ENCODE data around the gene RPTOR. TPM values are rescaled to one million over a fixed set of nuclear protein-coding genes. Genes with fewer than 3 reads are reported as not detected.

The RPTOR gene
- polyA plus RNA-seq, 1 donor from 2014 or later: 8.0 TPM

DNA sequence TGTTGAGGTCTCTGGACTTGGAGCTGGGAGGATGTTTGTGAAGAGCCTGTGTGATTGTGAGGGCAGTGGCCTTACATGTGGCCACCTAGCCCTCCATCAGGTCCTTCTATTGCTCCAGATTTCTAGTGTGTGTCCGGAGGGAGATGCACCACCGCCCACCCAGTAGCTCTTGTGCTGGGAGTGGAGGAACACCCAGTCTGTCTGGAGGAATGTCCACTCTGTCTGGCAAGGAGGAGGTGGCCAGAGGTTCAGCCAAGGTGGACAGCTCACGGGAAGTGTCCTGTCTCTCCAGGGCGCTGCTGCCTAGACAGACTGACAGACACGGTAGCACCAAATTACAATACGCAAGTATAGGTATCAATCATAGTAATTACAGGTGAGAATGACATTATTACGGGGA is 10.6 kb downstream of the RPTOR start:
- TF ChIP-seq, protein P1, sequence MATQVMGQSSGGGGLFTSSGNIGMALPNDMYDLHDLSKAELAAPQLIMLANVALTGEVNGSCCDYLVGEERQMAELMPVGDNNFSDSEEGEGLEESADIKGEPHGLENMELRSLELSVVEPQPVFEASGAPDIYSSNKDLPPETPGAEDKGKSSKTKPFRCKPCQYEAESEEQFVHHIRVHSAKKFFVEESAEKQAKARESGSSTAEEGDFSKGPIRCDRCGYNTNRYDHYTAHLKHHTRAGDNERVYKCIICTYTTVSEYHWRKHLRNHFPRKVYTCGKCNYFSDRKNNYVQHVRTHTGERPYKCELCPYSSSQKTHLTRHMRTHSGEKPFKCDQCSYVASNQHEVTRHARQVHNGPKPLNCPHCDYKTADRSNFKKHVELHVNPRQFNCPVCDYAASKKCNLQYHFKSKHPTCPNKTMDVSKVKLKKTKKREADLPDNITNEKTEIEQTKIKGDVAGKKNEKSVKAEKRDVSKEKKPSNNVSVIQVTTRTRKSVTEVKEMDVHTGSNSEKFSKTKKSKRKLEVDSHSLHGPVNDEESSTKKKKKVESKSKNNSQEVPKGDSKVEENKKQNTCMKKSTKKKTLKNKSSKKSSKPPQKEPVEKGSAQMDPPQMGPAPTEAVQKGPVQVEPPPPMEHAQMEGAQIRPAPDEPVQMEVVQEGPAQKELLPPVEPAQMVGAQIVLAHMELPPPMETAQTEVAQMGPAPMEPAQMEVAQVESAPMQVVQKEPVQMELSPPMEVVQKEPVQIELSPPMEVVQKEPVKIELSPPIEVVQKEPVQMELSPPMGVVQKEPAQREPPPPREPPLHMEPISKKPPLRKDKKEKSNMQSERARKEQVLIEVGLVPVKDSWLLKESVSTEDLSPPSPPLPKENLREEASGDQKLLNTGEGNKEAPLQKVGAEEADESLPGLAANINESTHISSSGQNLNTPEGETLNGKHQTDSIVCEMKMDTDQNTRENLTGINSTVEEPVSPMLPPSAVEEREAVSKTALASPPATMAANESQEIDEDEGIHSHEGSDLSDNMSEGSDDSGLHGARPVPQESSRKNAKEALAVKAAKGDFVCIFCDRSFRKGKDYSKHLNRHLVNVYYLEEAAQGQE (IDR thresholded peaks at IDR 0.05; ENCODE audit: borderline replicate concordance): no peak
- TF ChIP-seq RAD21 (conservative IDR thresholded peaks at IDR 0.05): no peak
- TF ChIP-seq EP300 (conservative IDR thresholded peaks at IDR 0.05; ENCODE audit: poor library complexity, severe bottlenecking): no peak
- TF ChIP-seq MXI1 (conservative IDR thresholded peaks at IDR 0.05; ENCODE audit: poor library complexity, severe bottlenecking): no peak
- TF ChIP-seq TAF1 (IDR thresholded peaks at IDR 0.05; ENCODE audit: low read depth): no peak
- TF ChIP-seq POLR2AphosphoS5 (IDR thresholded peaks at IDR 0.05): no peak
- TF ChIP-seq SMC3 (conservative IDR thresholded peaks at IDR 0.05; ENCODE audit: poor library complexity): no peak
- TF ChIP-seq, protein P2, sequence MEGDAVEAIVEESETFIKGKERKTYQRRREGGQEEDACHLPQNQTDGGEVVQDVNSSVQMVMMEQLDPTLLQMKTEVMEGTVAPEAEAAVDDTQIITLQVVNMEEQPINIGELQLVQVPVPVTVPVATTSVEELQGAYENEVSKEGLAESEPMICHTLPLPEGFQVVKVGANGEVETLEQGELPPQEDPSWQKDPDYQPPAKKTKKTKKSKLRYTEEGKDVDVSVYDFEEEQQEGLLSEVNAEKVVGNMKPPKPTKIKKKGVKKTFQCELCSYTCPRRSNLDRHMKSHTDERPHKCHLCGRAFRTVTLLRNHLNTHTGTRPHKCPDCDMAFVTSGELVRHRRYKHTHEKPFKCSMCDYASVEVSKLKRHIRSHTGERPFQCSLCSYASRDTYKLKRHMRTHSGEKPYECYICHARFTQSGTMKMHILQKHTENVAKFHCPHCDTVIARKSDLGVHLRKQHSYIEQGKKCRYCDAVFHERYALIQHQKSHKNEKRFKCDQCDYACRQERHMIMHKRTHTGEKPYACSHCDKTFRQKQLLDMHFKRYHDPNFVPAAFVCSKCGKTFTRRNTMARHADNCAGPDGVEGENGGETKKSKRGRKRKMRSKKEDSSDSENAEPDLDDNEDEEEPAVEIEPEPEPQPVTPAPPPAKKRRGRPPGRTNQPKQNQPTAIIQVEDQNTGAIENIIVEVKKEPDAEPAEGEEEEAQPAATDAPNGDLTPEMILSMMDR (IDR thresholded peaks at IDR 0.05; ENCODE audit: poor library complexity, severe bottlenecking): no peak
- TF ChIP-seq EZH2 (IDR thresholded peaks at IDR 0.05; ENCODE audit: borderline replicate concordance, insufficient read depth, low read length, poor library complexity, severe bottlenecking): no peak

GRCh38 chr17:80558046-80558445 is 13.4 kb downstream of the RPTOR start:
- H3K4me2 ChIP-seq (ENCODE audit: low read length): no peak overlapping the region
- H4K20me1 ChIP-seq (ENCODE audit: insufficient read depth): no peaks in the 10 kb centered on the region
- H3K9me3 ChIP-seq (ENCODE audit: low read length): no peaks in the 10 kb centered on the region
- no peak for TF ChIP-seq TAF1 (IDR thresholded peaks at IDR 0.05; ENCODE audit: low read depth)
- TF ChIP-seq RAD21 (conservative IDR thresholded peaks at IDR 0.05): no peak
- no peak for TF ChIP-seq EZH2 (IDR thresholded peaks at IDR 0.05; ENCODE audit: borderline replicate concordance, insufficient read depth, low read length, poor library complexity, severe bottlenecking)
- TF ChIP-seq, protein P1 (IDR thresholded peaks at IDR 0.05; ENCODE audit: borderline replicate concordance): no peak
- no peak for TF ChIP-seq SMC3 (conservative IDR thresholded peaks at IDR 0.05; ENCODE audit: poor library complexity)
- no peak for TF ChIP-seq POLR2AphosphoS5 (IDR thresholded peaks at IDR 0.05)
- TF ChIP-seq, protein P2 (IDR thresholded peaks at IDR 0.05; ENCODE audit: poor library complexity, severe bottlenecking): no peak
- TF ChIP-seq EP300 (conservative IDR thresholded peaks at IDR 0.05; ENCODE audit: poor library complexity, severe bottlenecking): no peak
- TF ChIP-seq MXI1 (conservative IDR thresholded peaks at IDR 0.05; ENCODE audit: poor library complexity, severe bottlenecking): no peak
- no peak overlapping the region for H3K4me3 ChIP-seq (ENCODE audit: low read length)
- no peak overlapping the region for H3K9ac ChIP-seq (ENCODE audit: low read length)
- H2AFZ ChIP-seq (ENCODE audit: low read depth, low read length): no peak overlapping the region
- H3K36me3 ChIP-seq (ENCODE audit: insufficient read depth, low read length): no peaks in the 10 kb centered on the region
- no peaks in the 10 kb centered on the region for H3K27me3 ChIP-seq (ENCODE audit: insufficient read depth, low read depth, low read length)
- H3K9me2 ChIP-seq (ENCODE audit: insufficient read depth, low read length): no peaks in the 10 kb centered on the region
- H3K27ac ChIP-seq (ENCODE audit: low read length): no peak overlapping the region
- no peaks in the 10 kb centered on the region for H3F3A ChIP-seq (ENCODE audit: insufficient read depth, low read length, poor library complexity, severe bottlenecking)
- H3K79me2 ChIP-seq (replicated peaks; ENCODE audit: insufficient read depth, low read length): peaks cover 4% of the 10 kb centered on the region

More for the DNA sequence above, 10.6 kb downstream of the RPTOR start:
- H3K4me3 ChIP-seq (ENCODE audit: low read length): no peak overlapping the region
- no peaks in the 10 kb centered on the region for H3F3A ChIP-seq (ENCODE audit: insufficient read depth, low read length, poor library complexity, severe bottlenecking)
- no peaks in the 10 kb centered on the region for H3K9me3 ChIP-seq (ENCODE audit: low read length)
- no peak overlapping the region for H3K9ac ChIP-seq (ENCODE audit: low read length)
- no peaks in the 10 kb centered on the region for H3K36me3 ChIP-seq (ENCODE audit: insufficient read depth, low read length)
- H3K27me3 ChIP-seq (ENCODE audit: insufficient read depth, low read depth, low read length): no peaks in the 10 kb centered on the region
- no peaks in the 10 kb centered on the region for H4K20me1 ChIP-seq (ENCODE audit: insufficient read depth)
- no peak overlapping the region for H3K27ac ChIP-seq (ENCODE audit: low read length)
- peaks cover 4% of the 10 kb centered on the region for H3K79me2 ChIP-seq (replicated peaks; ENCODE audit: insufficient read depth, low read length)
- no peak overlapping the region for H3K4me2 ChIP-seq (ENCODE audit: low read length)
- no peaks in the 10 kb centered on the region for H3K9me2 ChIP-seq (ENCODE audit: insufficient read depth, low read length)
- H2AFZ ChIP-seq (ENCODE audit: low read depth, low read length): no peak overlapping the region
